CD8-positive, alpha-beta memory T cell (primary cell): ENCODE results near the gene RNF123. TPM values are rescaled to one million over a fixed set of nuclear protein-coding genes. Genes with fewer than 3 reads are reported as not detected.
A peak's percentile ranks its signal among the peaks of the same experiment; 100 is the strongest.

Experiments used
- CTCF ChIA-PET: fragments of 350-600 bp; sonication (Branson Sonifier 250); formaldehyde crosslinking; loops from one replicate; lab custom pipeline; 2021; ENCODE audit warnings: antibody characterized with exemption; lab: Charles Lee
- POLR2A ChIA-PET: fragments of 350-600 bp; sonication (Branson Sonifier 250); formaldehyde crosslinking; loops from one replicate; lab custom pipeline; 2021; ENCODE audit warnings: antibody characterized with exemption; lab: Charles Lee
- DNase-seq, 5 donors: peaks; one replicate each; pipeline versions ENCODE4 v3.0.0 to v3.0.0-alpha.2; 2020 to 2022; ENCODE audit warnings: mixed read lengths in 1 of 5
- H3K27ac ChIP-seq: one replicate; pipeline ENCODE4 v1.7.0; 2013; ENCODE audit warnings: low read depth, mild to moderate bottlenecking, low read length, moderate library complexity
- H3K27me3 ChIP-seq: 2 replicates; pipeline ENCODE4 v1.7.0; 2013; ENCODE audit warnings: low read length, mild to moderate bottlenecking; ENCODE audit not compliant: insufficient read depth, poor library complexity, severe bottlenecking
- H3K36me3 ChIP-seq: 2 replicates; pipeline ENCODE4 v1.7.0; 2013; ENCODE audit warnings: mild to moderate bottlenecking, low read length, moderate library complexity; ENCODE audit not compliant: insufficient read depth
- H3K4me1 ChIP-seq: 2 replicates; pipeline ENCODE4 v1.7.0; 2013; ENCODE audit warnings: mild to moderate bottlenecking, low read length, moderate library complexity; ENCODE audit not compliant: insufficient read depth
- H3K4me3 ChIP-seq: 2 replicates; pipeline ENCODE4 v1.7.0; 2013; ENCODE audit warnings: mild to moderate bottlenecking, low read length
- H3K9me3 ChIP-seq: 2 replicates; pipeline ENCODE4 v1.7.0; 2013; ENCODE audit warnings: mild to moderate bottlenecking, low read length
- H3K27ac Mint-ChIP-seq, 8 donors: one replicate each; pipeline ENCODE4 v1.8.0; 2020 to 2021; ENCODE audit warnings: mixed read lengths in 8 of 8, mild to moderate bottlenecking in 6 of 8, inconsistent platforms in 3 of 8, moderate library complexity in 3 of 8
- H3K27me3 Mint-ChIP-seq, 2 donors: one replicate each; pipeline ENCODE4 v1.8.0; 2020 to 2021; ENCODE audit warnings: mixed read lengths in 2 of 2, mild to moderate bottlenecking in 1 of 2, moderate library complexity in 1 of 2
- H3K36me3 Mint-ChIP-seq, 3 donors: one replicate each; pipeline ENCODE4 v1.8.0; 2020 to 2021; ENCODE audit warnings: mixed read lengths in 3 of 3, inconsistent platforms in 1 of 3, mild to moderate bottlenecking in 1 of 3
- H3K4me1 Mint-ChIP-seq, 3 donors: one replicate each; pipeline ENCODE4 v1.8.0; 2020 to 2021; ENCODE audit warnings: mixed read lengths in 3 of 3, inconsistent platforms in 1 of 3, mild to moderate bottlenecking in 1 of 3
- H3K4me3 Mint-ChIP-seq, 7 donors: one replicate each; pipeline ENCODE4 v1.8.0; 2020 to 2021; ENCODE audit warnings: mixed read lengths in 7 of 7, mild to moderate bottlenecking in 6 of 7, moderate library complexity in 4 of 7, inconsistent platforms in 2 of 7
- H3K9me3 Mint-ChIP-seq, 5 donors: one replicate each; pipeline ENCODE4 v1.8.0; 2020 to 2022; ENCODE audit warnings: mixed read lengths in 5 of 5, mild to moderate bottlenecking in 3 of 5, moderate library complexity in 2 of 5, inconsistent platforms in 1 of 5
- polyA plus RNA-seq: library from polyadenylated mRNA; unstranded; fragments of 300-500 nt; fragmentation: Illumina TruSeq; gene quantifications from one replicate; pipeline ENCODE4 v1.2.3, GENCODE V29; 2021
- total RNA-seq, 2 experiments: library from RNA; stranded (reverse); gene quantifications; one replicate each; pipeline ENCODE4 v1.2.3, GENCODE V29; 2021

Gene RNF123
- total and polyA plus RNA-seq, 3 experiments from 2014 or later, result 20.7 to 43.7 (median 38.8) TPM

DNA sequence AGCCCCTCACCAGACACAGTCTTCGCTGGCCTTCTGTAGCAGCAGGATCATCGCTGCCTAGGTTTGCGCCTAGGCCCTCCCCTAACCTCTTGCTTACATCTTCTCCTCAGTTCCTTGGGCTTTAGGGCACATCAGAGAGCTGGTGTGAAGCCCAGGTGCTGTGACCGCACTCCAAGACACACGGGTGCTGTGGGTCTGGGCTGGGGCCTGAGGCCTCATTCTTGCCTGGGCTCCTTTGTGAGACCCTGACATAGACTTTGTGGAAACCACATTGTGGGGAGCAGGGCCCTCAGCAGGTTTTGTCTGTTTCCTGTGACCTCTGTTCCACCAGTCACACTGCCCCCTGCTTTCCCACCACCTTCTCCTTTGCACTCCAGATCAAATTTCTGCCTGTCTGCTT, 22.1 kb downstream of the RNF123 start:
- H3K36me3 Mint-ChIP-seq, result peaks cover 0 to 23% (median 6%) of the 10 kb centered on the region in 3 donors
- Histone ChIP-seq H3K27ac (no peak overlapping the region), H3K27me3 (no peaks in the 10 kb centered on the region), H3K4me3 (no peak overlapping the region), H3K36me3 (no peaks in the 10 kb centered on the region), H3K9me3 (no peaks in the 10 kb centered on the region), H3K4me1 (no peaks in the 10 kb centered on the region)
- H3K4me3 Mint-ChIP-seq, result peak overlapping the region in 1 of 7 donors; percentile 32
- CTCF ChIA-PET, result interaction anchor here (1.1 to 1.8 kb wide), 2 partner anchors 8 to 74 kb away, joined by 3 to 8 read pairs; partner anchors contain the start of gene IP6K1
- POLR2A ChIA-PET, result no interaction called here
- no peaks in the 10 kb centered on the region for H3K9me3 Mint-ChIP-seq
- peaks cover 0 to 27% (median 15%) of the 10 kb centered on the region in 3 donors for H3K4me1 Mint-ChIP-seq
- DNase-seq, result peak in 1 of 5 donors; percentile 19
- H3K27me3 Mint-ChIP-seq, result no peaks in the 10 kb centered on the region
- peak overlapping the region in 6 of 8 donors; percentile 16 to 86 (median 38) for H3K27ac Mint-ChIP-seq

DNA sequence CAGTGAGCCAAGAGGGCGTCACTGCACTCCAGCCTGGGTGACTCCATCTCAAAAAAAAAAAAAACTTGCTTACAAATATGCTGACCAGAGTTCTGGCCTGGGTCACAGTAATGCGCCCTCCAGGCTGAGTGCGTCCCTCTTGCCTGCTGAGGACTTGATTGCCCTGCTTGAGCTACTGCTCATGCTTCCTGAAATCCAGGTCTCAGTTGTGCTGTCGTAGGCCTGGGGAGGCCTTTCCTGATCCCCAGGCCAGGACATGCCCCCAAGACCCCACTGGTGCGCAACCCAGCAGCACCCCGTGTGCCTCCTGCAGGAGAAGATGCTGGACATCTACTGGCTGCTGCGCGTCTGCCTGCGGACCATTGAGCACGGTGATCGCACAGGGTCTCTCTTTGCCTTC, 22.8 kb downstream of the RNF123 start:
- H3K27me3 Mint-ChIP-seq, result no peaks in the 10 kb centered on the region
- POLR2A ChIA-PET, result interaction anchor here (0.6 kb wide), 1 partner anchor 90 kb away, joined by 3 read pairs; no protein-coding TSS in a partner anchor

DNA sequence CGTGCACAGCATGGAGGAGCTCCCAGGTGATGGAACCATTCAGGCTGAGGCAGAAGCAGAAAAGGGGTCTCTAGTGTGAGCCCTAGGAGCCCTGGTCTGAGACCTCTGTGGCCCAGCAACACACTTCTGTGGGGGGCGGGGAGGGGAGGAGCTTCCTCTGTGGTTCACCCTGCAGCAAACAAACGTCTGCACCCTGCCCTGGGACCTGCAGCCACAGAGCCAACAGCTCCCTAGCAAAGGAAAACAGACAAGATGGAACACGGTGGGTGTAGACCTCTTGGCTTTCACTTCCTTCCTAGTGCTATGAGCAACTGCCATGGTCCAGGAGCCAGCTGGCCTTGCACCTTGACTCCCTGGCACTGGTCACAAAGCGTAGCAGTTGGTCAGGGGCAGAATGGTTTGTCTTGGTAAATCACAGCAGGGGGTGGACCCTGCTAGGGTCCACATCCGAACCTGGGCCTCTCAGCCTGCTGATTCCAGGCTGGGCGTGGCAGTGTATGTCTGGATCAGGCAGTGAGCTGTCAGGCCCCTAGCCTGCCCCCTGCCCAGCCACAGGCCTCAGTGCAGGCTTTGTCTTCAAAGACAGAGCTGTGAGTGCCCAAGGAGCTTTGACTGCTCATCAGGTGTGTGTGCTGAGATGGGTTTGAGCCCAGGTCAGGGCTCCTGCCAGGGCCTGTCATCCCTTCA, 23.4 kb downstream of the RNF123 start:
- H3K27me3 Mint-ChIP-seq, result no peaks in the 10 kb centered on the region
- Histone ChIP-seq H3K9me3 (no peaks in the 10 kb centered on the region), H3K4me1 (no peaks in the 10 kb centered on the region), H3K4me3 (no peak overlapping the region), H3K36me3 (no peaks in the 10 kb centered on the region), H3K27me3 (no peaks in the 10 kb centered on the region), H3K27ac (no peak overlapping the region)
- H3K36me3 Mint-ChIP-seq, result peaks cover 0 to 13% (median 4%) of the 10 kb centered on the region in 3 donors
- H3K27ac Mint-ChIP-seq, result peak overlapping the region in 2 of 8 donors; percentile 7 to 32
- CTCF ChIA-PET, result interaction anchor here (1.0 to 1.8 kb wide), 3 partner anchors 9 to 41 kb away, joined by 3 to 8 read pairs (median 3); no protein-coding TSS in a partner anchor
- H3K4me1 Mint-ChIP-seq, result peaks cover 0 to 27% (median 15%) of the 10 kb centered on the region in 3 donors
- no peak overlapping the region for H3K4me3 Mint-ChIP-seq
- H3K9me3 Mint-ChIP-seq, result no peaks in the 10 kb centered on the region
- DNase-seq, result peak in 1 of 5 donors; percentile 44
- POLR2A ChIA-PET, result interaction anchor here (0.6 kb wide), 1 partner anchor 89 kb away, joined by 3 read pairs; no protein-coding TSS in a partner anchor

More for the DNA sequence above, 22.8 kb downstream of the RNF123 start:
- H3K36me3 Mint-ChIP-seq, result peaks cover 0 to 18% (median 5%) of the 10 kb centered on the region in 3 donors
- H3K27ac ChIP-seq, result no peak overlapping the region
- no peak overlapping the region for H3K4me3 Mint-ChIP-seq
- H3K27me3 ChIP-seq, result no peaks in the 10 kb centered on the region
- H3K9me3 ChIP-seq, result no peaks in the 10 kb centered on the region
- CTCF ChIA-PET, result interaction anchor here (1.4 to 1.8 kb wide), 2 partner anchors 9 to 13 kb away, joined by 3 to 8 read pairs; no protein-coding TSS in a partner anchor
- no peak overlapping the region for H3K4me3 ChIP-seq
- H3K36me3 ChIP-seq, result no peaks in the 10 kb centered on the region
- peak in 1 of 5 donors; percentile 26 for DNase-seq
- H3K27ac Mint-ChIP-seq, result peak overlapping the region in 1 of 8 donors; percentile 7
- H3K9me3 Mint-ChIP-seq, result no peaks in the 10 kb centered on the region
- peaks cover 0 to 27% (median 15%) of the 10 kb centered on the region in 3 donors for H3K4me1 Mint-ChIP-seq
- H3K4me1 ChIP-seq, result no peaks in the 10 kb centered on the region

DNA sequence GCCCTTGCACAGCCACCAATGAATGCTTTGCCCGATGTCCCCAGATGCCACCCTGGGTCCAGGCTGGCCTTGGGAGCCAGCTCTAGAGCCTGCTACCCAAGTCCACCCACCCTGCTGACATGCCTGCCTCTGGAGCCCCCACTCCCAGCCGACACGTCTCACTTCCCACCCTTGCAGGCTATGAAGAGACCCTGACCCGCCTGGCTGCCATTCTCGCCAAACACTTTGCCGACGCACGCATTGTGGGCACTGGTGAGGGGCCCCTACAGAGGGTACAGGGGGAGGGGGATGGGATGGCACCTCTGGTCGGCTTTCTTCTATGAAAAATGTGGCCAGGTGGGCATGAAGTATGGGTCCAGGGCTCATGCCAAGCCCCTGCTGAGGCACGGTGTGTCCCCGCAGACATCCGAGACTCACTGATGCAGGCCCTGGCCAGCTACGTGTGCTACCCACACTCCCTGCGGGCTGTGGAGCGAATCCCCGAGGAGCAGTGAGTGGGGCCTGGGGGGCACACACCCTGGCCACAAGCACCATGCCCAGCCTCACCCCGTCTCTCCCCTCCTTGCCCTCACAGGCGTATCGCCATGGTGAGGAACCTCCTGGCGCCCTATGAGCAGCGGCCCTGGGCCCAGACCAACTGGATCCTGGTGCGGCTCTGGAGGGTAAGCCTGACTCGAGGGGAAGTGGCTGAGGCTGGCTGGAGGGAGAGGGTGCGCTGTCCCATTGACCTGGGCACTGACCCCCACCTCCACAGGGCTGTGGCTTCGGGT, 24.2 kb downstream of the RNF123 start:
- CTCF ChIA-PET, result interaction anchor here (1.0 to 1.8 kb wide), 3 partner anchors 10 to 41 kb away, joined by 3 to 8 read pairs (median 3); no protein-coding TSS in a partner anchor

DNA sequence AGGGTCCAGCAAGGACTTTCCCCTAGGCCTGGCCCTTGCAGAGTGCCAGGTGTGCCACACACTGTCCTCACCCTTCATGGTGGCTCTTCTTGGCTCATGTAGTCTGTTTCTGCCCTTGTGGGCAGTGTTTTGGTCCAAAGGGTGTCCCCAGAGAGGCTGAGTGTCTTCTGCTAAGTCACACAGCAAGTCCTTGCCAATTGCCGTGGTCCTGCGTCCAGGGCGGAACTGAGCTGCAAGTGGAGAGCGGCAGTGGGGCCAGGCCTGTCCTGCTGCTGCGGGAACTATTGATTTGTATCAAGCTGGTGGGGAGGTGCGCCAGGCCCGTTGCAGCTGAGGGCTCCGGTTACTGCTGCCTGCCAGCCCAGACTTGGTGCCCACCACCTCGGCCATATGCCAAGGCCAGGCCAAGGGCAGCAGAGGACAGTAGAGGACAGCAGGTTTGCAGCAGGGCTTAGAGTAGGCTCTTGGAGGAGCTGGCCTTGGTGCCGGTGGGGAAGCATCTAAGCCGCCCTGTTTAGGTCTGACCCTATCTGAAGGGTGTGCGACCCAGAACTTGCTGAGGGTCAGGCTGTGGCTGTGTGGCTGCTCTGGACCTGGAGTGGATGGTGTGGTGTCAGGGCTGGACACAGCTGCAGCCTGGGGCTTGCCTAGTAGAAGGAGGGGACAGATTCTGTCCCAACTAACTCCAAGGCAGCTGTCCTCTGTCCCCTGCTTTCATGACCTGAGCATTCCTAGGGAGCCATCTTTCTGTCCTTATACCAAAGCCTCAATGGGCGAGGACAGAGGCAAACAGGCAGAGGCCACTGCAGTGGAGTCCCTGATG, 25.6 kb downstream of the RNF123 start:
- POLR2A ChIA-PET, result no interaction called here

More for the DNA sequence above, 24.2 kb downstream of the RNF123 start:
- Mint-ChIP-seq H3K4me3 (no peak overlapping the region), H3K27me3 (no peaks in the 10 kb centered on the region), H3K36me3 (peaks cover 0 to 8% (median 2%) of the 10 kb centered on the region in 3 donors), H3K4me1 (peaks cover 1 to 28% (median 17%) of the 10 kb centered on the region in 3 donors), H3K9me3 (no peaks in the 10 kb centered on the region), H3K27ac (no peak overlapping the region)
- Histone ChIP-seq H3K27ac (no peak overlapping the region), H3K36me3 (no peaks in the 10 kb centered on the region), H3K9me3 (no peaks in the 10 kb centered on the region), H3K27me3 (no peaks in the 10 kb centered on the region), H3K4me3 (no peak overlapping the region), H3K4me1 (no peaks in the 10 kb centered on the region)
- DNase-seq, result peak in 1 of 5 donors; percentile 41
- POLR2A ChIA-PET, result no interaction called here

DNA sequence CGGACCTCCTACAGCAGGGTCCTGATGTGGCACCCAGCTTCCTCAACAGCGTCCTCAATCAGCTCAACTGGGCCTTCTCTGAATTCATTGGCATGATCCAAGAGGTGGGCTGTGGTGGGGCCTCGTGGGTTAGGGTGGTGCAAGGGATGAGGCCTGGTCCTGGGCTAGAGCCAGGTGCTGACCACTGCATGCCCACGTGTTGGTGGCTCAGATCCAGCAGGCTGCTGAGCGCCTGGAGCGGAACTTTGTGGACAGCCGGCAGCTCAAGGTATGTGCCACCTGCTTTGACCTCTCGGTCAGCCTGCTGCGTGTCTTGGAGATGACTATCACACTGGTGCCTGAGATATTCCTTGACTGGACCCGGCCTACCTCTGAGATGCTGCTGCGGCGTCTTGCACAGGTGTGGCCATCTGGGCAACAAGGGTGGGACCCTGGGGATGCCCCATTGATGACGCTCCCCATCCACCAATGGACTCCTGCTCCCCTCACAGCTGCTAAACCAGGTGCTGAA, 26.3 kb downstream of the RNF123 start:
- Histone ChIP-seq H3K27ac (no peak overlapping the region), H3K36me3 (no peaks in the 10 kb centered on the region), H3K4me3 (no peak overlapping the region), H3K4me1 (no peaks in the 10 kb centered on the region), H3K9me3 (no peaks in the 10 kb centered on the region), H3K27me3 (no peaks in the 10 kb centered on the region)
- POLR2A ChIA-PET, result no interaction called here
- DNase-seq, result no peak
- peaks cover 0 to 14% (median 2%) of the 10 kb centered on the region in 3 donors for H3K36me3 Mint-ChIP-seq
- CTCF ChIA-PET, result interaction anchor here (1.2 kb wide), 1 partner anchor 303 kb away, joined by 4 read pairs; the partner anchor contains the start of genes RHOA and TCTA
- no peaks in the 10 kb centered on the region for H3K27me3 Mint-ChIP-seq
- H3K27ac Mint-ChIP-seq, result no peak overlapping the region
- H3K4me1 Mint-ChIP-seq, result peaks cover 19 to 48% (median 30%) of the 10 kb centered on the region in 3 donors
- H3K4me3 Mint-ChIP-seq, result no peak overlapping the region
- no peaks in the 10 kb centered on the region for H3K9me3 Mint-ChIP-seq

More for the DNA sequence above, 25.6 kb downstream of the RNF123 start:
- Histone ChIP-seq H3K27me3 (no peaks in the 10 kb centered on the region), H3K27ac (no peak overlapping the region), H3K36me3 (no peaks in the 10 kb centered on the region), H3K4me1 (no peaks in the 10 kb centered on the region), H3K4me3 (no peak overlapping the region), H3K9me3 (no peaks in the 10 kb centered on the region)
- H3K27ac Mint-ChIP-seq, result peak overlapping the region in 1 of 8 donors; percentile 17
- CTCF ChIA-PET, result interaction anchor here (1.2 kb wide), 1 partner anchor 303 kb away, joined by 4 read pairs; the partner anchor contains the start of genes RHOA and TCTA
- no peak for DNase-seq
- H3K27me3 Mint-ChIP-seq, result no peaks in the 10 kb centered on the region
- peaks cover 0 to 11% (median 2%) of the 10 kb centered on the region in 3 donors for H3K36me3 Mint-ChIP-seq
- H3K4me3 Mint-ChIP-seq, result no peak overlapping the region
- H3K4me1 Mint-ChIP-seq, result peaks cover 15 to 41% (median 27%) of the 10 kb centered on the region in 3 donors
- H3K9me3 Mint-ChIP-seq, result no peaks in the 10 kb centered on the region

DNA sequence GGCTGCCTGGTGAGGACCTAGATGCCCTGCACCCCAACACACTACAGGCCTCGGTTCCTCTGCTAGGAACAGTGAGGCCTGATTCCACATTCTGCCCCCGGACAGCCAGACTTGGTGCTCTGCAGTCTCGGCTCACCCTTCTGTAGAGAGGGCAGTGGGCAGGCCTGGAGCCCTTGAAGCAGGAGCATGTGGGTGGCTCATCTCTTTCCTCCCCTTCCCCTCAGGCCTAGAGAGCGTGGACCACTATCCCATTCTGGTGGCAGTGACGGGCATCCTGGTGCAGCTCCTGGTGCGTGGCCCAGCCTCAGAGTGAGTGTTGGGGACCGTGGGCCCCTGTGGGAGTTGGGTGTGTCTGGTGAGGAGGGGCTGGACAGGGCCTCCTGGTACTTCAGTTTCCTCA, 26.8 kb downstream of the RNF123 start:
- H3K9me3 ChIP-seq, result no peaks in the 10 kb centered on the region
- H3K36me3 ChIP-seq, result no peaks in the 10 kb centered on the region
- no peaks in the 10 kb centered on the region for H3K27me3 ChIP-seq
- no peak overlapping the region for H3K4me3 ChIP-seq
- no peak overlapping the region for H3K27ac Mint-ChIP-seq
- CTCF ChIA-PET, result no interaction called here
- peaks cover 23 to 52% (median 30%) of the 10 kb centered on the region in 3 donors for H3K4me1 Mint-ChIP-seq
- H3K27me3 Mint-ChIP-seq, result no peaks in the 10 kb centered on the region
- no peaks in the 10 kb centered on the region for H3K9me3 Mint-ChIP-seq
- peaks cover 0 to 17% (median 2%) of the 10 kb centered on the region in 3 donors for H3K36me3 Mint-ChIP-seq
- DNase-seq, result no peak
- peak overlapping the region in 1 of 7 donors; percentile 79 for H3K4me3 Mint-ChIP-seq
- POLR2A ChIA-PET, result no interaction called here
- H3K27ac ChIP-seq, result no peak overlapping the region
- no peaks in the 10 kb centered on the region for H3K4me1 ChIP-seq
